KMS-11 (cell line): Measurements from ENCODE around the gene FREM1.

ENCODE experiments used
- H2AFZ ChIP-seq: fragments of 200-600 bp; sonication (generic); 2 replicates; pipeline ENCODE4 v1.6.1; 2016; ENCODE audit warnings: antibody characterized with exemption, mixed run types, low read depth
- H3K27ac ChIP-seq: fragments of 200-600 bp; sonication (generic); 2 replicates; pipeline ENCODE4 v1.6.1; 2016; ENCODE audit warnings: mild to moderate bottlenecking, mixed run types
- H3K27me3 ChIP-seq: fragments of 200-600 bp; sonication (generic); 2 replicates; pipeline ENCODE4 v1.6.1; 2017; ENCODE audit warnings: mild to moderate bottlenecking, low read depth, mixed run types, moderate library complexity; ENCODE audit not compliant: insufficient read depth
- H3K36me3 ChIP-seq: fragments of 200-600 bp; sonication (generic); 2 replicates; pipeline ENCODE4 v1.6.1; 2017; ENCODE audit warnings: mild to moderate bottlenecking, mixed run types; ENCODE audit not compliant: insufficient read depth
- H3K4me1 ChIP-seq: fragments of 200-600 bp; sonication (generic); 2 replicates; pipeline ENCODE4 v1.6.1; 2016; ENCODE audit warnings: mild to moderate bottlenecking, low read depth, mixed run types; ENCODE audit not compliant: poor library complexity, severe bottlenecking
- H3K4me2 ChIP-seq: fragments of 200-600 bp; sonication (generic); 2 replicates; pipeline ENCODE4 v1.7.0; 2016; ENCODE audit warnings: mild to moderate bottlenecking, mixed run types
- H3K4me3 ChIP-seq: fragments of 200-600 bp; sonication (generic); IDR thresholded peaks from 2 replicates; pipeline ENCODE4 v1.6.1; 2017; ENCODE audit warnings: low read depth, low read length, mixed read lengths; ENCODE audit not compliant: insufficient read depth
- H3K79me2 ChIP-seq: fragments of 200-600 bp; sonication (generic); 2 replicates; pipeline ENCODE4 v1.6.1; 2016; ENCODE audit warnings: low read depth, mixed run types; ENCODE audit not compliant: insufficient read depth
- H3K9ac ChIP-seq: fragments of 200-600 bp; sonication (generic); 2 replicates; pipeline ENCODE4 v1.6.1; 2016; ENCODE audit warnings: mild to moderate bottlenecking, mixed run types
- H4K20me1 ChIP-seq: fragments of 200-600 bp; sonication (generic); 2 replicates; pipeline ENCODE4 v1.6.1; 2016; ENCODE audit warnings: mild to moderate bottlenecking, mixed run types; ENCODE audit not compliant: insufficient read depth
- TF ChIP-seq, protein P1 (sequence below): fragments of 200-600 bp; sonication (generic); conservative IDR thresholded peaks from 2 replicates; pipeline ENCODE4 v1.6.1; 2017; ENCODE audit warnings: low read depth, mild to moderate bottlenecking, antibody characterized with exemption, low read length, moderate library complexity, mixed read lengths

FREM1 gene

GRCh38 chr9:14937216-14937615 lies 27.0 kb upstream of the FREM1 start:
- Histone ChIP-seq H3K9ac (no peak overlapping the region), H3K4me2 (no peak overlapping the region), H3K27ac (no peak overlapping the region), H3K79me2 (no peaks in the 10 kb centered on the region), H3K4me1 (no peaks in the 10 kb centered on the region), H3K27me3 (no peaks in the 10 kb centered on the region), H3K4me3 (no peak overlapping the region), H3K36me3 (no peaks in the 10 kb centered on the region), H4K20me1 (no peaks in the 10 kb centered on the region), H2AFZ (no peak overlapping the region)
- TF ChIP-seq, protein P1, sequence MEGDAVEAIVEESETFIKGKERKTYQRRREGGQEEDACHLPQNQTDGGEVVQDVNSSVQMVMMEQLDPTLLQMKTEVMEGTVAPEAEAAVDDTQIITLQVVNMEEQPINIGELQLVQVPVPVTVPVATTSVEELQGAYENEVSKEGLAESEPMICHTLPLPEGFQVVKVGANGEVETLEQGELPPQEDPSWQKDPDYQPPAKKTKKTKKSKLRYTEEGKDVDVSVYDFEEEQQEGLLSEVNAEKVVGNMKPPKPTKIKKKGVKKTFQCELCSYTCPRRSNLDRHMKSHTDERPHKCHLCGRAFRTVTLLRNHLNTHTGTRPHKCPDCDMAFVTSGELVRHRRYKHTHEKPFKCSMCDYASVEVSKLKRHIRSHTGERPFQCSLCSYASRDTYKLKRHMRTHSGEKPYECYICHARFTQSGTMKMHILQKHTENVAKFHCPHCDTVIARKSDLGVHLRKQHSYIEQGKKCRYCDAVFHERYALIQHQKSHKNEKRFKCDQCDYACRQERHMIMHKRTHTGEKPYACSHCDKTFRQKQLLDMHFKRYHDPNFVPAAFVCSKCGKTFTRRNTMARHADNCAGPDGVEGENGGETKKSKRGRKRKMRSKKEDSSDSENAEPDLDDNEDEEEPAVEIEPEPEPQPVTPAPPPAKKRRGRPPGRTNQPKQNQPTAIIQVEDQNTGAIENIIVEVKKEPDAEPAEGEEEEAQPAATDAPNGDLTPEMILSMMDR = no peak

DNA sequence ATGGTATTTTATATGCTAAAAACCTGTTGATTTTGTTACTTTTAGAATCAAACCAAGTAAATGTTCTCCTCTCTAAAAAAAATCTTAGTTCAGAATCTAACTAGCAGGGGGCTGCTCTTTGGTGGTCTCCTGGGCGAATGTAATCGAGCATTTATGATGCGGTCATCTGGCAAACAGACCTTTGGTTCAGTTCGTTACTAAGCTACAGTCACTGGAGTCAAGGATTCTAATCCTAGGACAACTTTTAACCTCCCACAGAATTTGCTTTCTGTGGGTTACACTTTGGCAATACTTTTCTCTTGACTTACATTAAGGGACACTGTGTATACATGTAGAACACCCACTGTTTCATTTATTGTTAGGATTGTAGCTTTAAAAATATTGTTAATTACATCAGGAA lies 26.3 kb upstream of the FREM1 start:
- no peak overlapping the region for H3K4me3 ChIP-seq
- no peaks in the 10 kb centered on the region for H3K36me3 ChIP-seq
- H3K27me3 ChIP-seq = no peaks in the 10 kb centered on the region
- no peak overlapping the region for H3K4me2 ChIP-seq
- no peak overlapping the region for H3K27ac ChIP-seq
- TF ChIP-seq, protein P1 = no peak
- H3K4me1 ChIP-seq = no peaks in the 10 kb centered on the region
- no peak overlapping the region for H2AFZ ChIP-seq
- no peaks in the 10 kb centered on the region for H3K79me2 ChIP-seq
- H3K9ac ChIP-seq = no peak overlapping the region
- H4K20me1 ChIP-seq = no peaks in the 10 kb centered on the region

DNA sequence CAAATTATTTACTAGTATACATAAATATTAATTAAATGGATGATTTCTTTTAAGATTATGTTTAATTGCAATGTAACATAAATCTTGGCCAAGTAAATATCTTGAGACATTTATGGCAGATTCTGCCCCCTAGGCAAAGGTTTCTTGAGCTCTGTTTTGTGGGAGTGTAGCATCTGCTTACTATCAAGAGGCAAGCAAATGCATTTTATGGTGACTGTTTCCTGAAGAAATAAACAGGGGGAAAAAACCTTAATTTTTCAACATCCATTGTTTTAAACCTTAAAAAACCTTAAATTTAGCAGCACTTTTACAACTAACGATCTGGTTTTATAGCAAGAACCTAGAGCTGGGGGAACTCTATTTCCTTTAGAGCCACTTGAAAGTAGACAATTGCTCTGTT lies 25.7 kb upstream of the FREM1 start:
- no peak overlapping the region for H3K4me2 ChIP-seq
- H4K20me1 ChIP-seq = no peaks in the 10 kb centered on the region
- H3K9ac ChIP-seq = no peak overlapping the region
- TF ChIP-seq, protein P1 = no peak
- no peaks in the 10 kb centered on the region for H3K79me2 ChIP-seq
- H2AFZ ChIP-seq = no peak overlapping the region
- no peaks in the 10 kb centered on the region for H3K27me3 ChIP-seq
- no peaks in the 10 kb centered on the region for H3K4me1 ChIP-seq
- H3K27ac ChIP-seq = no peak overlapping the region
- H3K36me3 ChIP-seq = no peaks in the 10 kb centered on the region
- H3K4me3 ChIP-seq = no peak overlapping the region

DNA sequence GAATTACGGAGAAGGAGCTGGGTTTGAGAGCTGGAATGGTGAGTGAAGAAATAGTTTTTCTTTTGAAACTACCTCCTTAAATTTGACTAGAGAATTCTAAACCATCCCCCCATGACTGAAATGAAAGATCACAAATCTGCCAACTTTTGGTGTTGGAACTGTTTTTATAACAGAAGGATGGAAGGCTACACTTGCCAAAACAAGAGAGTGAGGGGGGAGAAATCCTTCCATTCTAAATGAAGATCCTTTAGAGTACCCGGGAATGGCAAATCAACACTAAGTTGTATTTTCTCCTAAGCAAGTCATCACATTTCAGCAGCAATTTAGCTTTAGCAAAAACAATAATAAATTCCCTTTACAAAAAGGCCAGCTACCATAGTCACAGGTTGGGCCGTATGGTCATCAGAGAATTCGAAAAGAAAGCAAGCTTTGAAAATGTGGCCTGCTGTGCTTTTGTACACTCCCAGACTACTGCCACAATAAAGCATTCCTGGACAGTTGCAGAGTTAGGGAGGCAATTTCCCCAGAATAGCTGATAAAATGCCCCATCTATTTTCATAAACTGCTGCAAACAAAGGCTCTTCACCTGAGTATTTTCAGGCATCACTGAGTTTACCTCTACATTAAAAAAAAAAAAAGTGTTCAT lies 25.0 kb upstream of the FREM1 start:
- TF ChIP-seq, protein P1 = no peak

More for the DNA sequence above, 25.0 kb upstream of the FREM1 start:
- H3K36me3 ChIP-seq = no peaks in the 10 kb centered on the region
- H3K4me1 ChIP-seq = no peaks in the 10 kb centered on the region
- H3K4me3 ChIP-seq = no peak overlapping the region
- H3K27me3 ChIP-seq = no peaks in the 10 kb centered on the region
- H2AFZ ChIP-seq = no peak overlapping the region
- H3K79me2 ChIP-seq = no peaks in the 10 kb centered on the region
- no peak overlapping the region for H3K9ac ChIP-seq
- no peak overlapping the region for H3K4me2 ChIP-seq
- no peak overlapping the region for H3K27ac ChIP-seq
- H4K20me1 ChIP-seq = no peaks in the 10 kb centered on the region
